NCI-H1048 (cell line): ENCODE data around the gene FAM187B.
"Not testable (repeated sequence)": the region's sequence is repeated elsewhere in the genome, so short reads cannot be mapped to it uniquely, and the experiment has no call there.

Experiments
- DNase-seq: peaks from one replicate; lab custom pipeline; 2025; lab: John Stamatoyannopoulos, UW

The FAM187B gene

DNA sequence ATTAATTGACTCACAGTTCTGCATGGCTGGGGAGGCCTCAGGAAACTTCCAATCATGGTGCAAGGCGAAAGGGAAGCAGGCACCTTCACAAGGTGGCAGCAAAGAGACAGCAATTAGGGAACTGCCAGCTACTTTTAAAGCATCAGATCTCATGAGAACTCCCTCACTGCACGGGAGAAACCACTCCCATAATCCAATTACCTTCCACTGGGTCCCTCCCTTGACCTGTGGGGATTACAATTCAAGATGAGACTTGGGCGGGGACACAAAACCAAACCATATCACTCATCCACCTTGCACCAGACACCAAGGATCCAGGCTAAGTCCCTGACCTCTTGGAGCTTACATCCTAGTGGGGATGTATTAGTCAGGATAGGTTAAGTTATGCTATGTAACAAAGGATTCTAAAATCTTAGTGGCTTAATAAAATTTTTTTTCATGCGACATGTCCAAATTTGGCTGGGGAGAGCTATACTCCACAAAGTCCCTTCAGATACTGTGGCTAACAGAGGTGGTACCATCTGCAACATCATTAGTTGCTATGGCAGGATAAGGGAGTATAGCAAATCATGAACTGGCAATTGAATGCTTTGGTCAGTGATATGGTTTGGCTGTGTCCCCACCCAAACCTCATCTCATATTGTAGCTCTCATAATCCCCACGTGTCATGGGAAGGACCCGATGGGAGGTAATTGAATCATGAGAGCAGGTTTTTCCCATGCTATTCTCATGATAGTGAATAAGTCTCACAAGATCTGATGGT is 8.3 kb upstream of the FAM187B start:
- no peak for DNase-seq

DNA sequence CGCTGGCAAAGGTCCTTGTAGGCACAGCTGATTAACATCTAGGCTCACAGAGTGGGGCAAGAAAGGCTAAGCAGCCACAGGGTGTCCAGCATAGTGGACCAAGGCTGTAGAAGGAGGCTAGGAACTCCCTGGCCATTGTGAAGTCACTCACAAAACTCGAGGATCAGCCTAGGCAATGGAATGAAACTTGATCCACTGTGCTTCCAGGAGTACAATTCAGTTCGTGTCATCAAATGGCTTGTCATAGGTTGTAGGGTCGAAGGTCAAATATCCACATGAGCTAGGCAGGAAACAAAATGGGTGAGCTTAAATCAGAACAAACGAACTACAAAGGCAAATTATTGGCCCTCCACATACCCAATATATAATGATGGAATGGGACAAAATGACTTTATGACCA is 4.4 kb upstream of the FAM187B start:
- DNase-seq: no peak

DNA sequence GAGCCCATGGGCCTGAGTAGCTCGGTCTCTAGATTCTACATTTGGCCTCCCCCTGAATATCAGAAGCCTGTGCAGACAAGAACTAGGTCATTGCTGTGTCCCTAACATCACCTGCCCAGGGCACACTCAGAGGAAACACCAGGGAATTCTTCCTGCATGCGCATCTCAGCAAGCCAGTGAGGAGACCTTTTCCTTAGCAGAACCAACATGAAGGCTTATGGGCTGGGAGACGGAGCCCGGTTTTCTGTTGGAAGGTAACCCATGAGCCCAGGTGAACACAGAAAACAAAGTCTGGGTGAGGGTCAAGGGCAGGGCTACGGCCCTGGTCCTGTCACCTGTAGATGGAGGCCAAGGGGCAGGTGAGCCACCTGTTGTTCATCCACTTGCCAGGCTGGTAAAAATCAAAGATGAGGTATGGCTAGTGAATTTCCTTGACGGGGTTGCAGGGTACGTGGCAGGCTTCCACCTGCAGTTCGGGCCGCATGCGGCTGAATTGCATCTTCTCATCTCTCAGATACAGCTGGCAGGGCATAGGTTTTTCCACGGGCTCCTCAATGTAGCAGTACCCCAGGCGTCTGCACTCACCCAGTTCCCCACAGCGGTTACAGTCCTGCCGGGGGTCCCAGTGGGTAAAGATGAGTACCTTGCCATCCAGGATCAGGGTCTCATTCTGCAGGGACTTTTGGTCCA is 3.6 kb upstream of the FAM187B start:
- DNase-seq: no peak

- no peak for DNase-seq
These were observed 1.1 kb upstream of the FAM187B start for GRCh38 chr19:35229601-35230000.

DNA sequence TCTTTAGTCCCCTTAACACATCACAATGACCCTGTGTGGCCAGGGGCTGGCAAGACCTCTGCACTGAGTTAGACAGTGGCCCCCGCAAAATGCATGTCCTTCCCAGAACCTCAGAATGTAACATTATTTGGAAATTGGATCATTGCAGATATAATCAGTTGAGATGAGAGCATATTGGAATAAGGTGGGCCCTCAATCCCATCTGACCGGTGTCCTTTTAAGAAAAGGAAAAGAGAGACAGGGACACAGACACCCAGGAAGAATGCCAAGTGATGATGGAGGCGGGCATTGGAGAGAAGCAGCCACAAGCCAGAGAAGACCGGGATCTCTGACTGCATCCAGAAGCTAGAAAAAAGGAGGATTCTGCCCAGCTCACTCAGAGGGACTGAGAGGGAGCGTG is 1.8 kb downstream of the FAM187B start:
- no peak for DNase-seq

GRCh38 chr19:35225951-35226350 is 2.6 kb downstream of the FAM187B start:
- no peak for DNase-seq

GRCh38 chr19:35224681-35225571 is 3.6 kb downstream of the FAM187B start:
- no peak for DNase-seq

GRCh38 chr19:35223862-35224505 is 4.6 kb downstream of the FAM187B start:
- DNase-seq: no peak

GRCh38 chr19:35223084-35223790 is 5.3 kb downstream of the FAM187B start:
- no peak for DNase-seq

- DNase-seq: no peak
These were observed 6.0 kb downstream of the FAM187B start for GRCh38 chr19:35222373-35223015.

- DNase-seq: not testable (repeated sequence)
These were observed 7.5 kb downstream of the FAM187B start for GRCh38 chr19:35220973-35221590.

- DNase-seq: no peak
These were observed 8.1 kb downstream of the FAM187B start for GRCh38 chr19:35220315-35220921.

- no peak for DNase-seq
These were observed 9.5 kb downstream of the FAM187B start for GRCh38 chr19:35219008-35219407.

DNA sequence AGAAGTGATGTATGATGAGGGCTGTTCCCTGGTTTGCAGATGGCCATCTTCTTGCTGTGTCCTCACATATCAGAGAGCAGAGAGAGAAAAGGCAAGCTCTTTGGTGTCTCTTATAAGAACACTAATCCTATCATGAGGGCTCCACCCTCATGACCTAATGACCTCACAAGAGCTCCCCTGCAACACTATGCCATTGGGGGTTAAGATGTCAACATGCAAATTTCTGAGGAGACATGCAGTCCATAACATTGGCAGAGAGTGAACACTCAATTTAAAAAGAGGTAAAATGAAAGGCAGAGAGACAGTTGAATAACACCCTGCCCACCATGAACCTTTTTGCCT is 10.9 kb downstream of the FAM187B start:
- DNase-seq: no peak

- no peak for DNase-seq
These were observed 11.5 kb downstream of the FAM187B start for GRCh38 chr19:35216833-35217648.

- DNase-seq: no peak
These were observed 12.3 kb downstream of the FAM187B start for GRCh38 chr19:35216016-35216832.

GRCh38 chr19:35214766-35215422 is 13.6 kb downstream of the FAM187B start:
- DNase-seq: no peak
